ENCODE results near the gene EPM2A.

GRCh38 chr6:145651988-145652387 is 83.3 kb downstream of the EPM2A start:
- TF ChIP-seq CTCF (conservative IDR thresholded peaks at IDR 0.05 in 1 of 2, IDR thresholded peaks at IDR 0.05 in 1 of 2; ENCODE audit: low read depth in 1 of 2, low read length in 2 of 2) (no peak), EZH2 (IDR thresholded peaks at IDR 0.05; ENCODE audit: low read length, missing control alignments) (no peak)
